Mucosa of stomach (tissue), 1 donor: ENCODE results near the gene GNAI3.

Source experiments
- H3K27me3 ChIP-seq: one replicate; pipeline ENCODE4 v1.7.0; 2013; ENCODE audit warnings: mild to moderate bottlenecking, low read length; ENCODE audit not compliant: control insufficient read depth, insufficient read depth
- H3K36me3 ChIP-seq: one replicate; pipeline ENCODE4 v1.7.0; 2013; ENCODE audit warnings: low read length; ENCODE audit not compliant: control insufficient read depth, insufficient read depth
- H3K4me1 ChIP-seq: one replicate; pipeline ENCODE4 v1.7.0; 2013; ENCODE audit warnings: mild to moderate bottlenecking, low read length; ENCODE audit not compliant: control insufficient read depth, insufficient read depth
- H3K4me3 ChIP-seq: one replicate; pipeline ENCODE4 v1.7.0; 2013; ENCODE audit warnings: low read length
- H3K9ac ChIP-seq: one replicate; pipeline ENCODE4 v1.7.0; 2013; ENCODE audit warnings: mild to moderate bottlenecking, low read length, moderate library complexity
- H3K9me3 ChIP-seq: one replicate; pipeline ENCODE4 v1.7.0; 2013; ENCODE audit warnings: mild to moderate bottlenecking, low read length, moderate library complexity; ENCODE audit not compliant: control insufficient read depth
- donor health status: Pancreatic carcinoma.

Gene GNAI3

DNA sequence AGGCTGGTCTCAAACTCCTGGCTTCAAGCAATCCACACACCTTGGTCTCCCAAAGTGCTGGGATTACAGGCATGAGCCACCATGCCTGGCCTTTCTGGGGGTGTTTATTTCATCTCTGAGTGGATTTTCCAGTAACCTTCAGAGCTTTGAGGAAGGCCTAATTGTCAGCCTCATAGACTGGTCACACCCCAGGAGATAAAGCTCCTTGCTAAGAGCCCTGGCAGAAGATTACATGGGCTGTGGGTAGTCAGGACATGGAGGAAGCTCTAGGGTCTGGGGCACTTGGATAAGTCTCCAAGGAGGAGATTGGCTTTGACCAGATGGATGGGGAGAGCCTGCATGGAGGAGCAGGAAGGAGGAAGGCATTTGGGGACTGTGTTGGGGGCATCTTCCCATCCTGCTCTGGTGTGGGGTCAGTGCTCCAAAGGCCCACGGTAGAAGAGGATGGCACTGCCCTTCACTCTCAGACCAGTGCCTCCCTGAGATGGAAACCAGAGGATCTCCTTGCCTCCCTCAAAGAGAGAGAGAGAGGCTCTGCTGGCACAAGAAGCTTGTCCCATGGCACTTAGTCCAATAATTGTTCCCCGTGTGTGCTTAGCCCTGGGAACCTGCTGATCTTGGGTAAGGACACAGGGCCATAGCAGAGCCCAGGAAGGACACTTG lies 92.8 kb downstream of the GNAI3 start:
- H3K27me3 ChIP-seq: no peaks in the 10 kb centered on the region
- H3K9ac ChIP-seq: no peak overlapping the region
- no peaks in the 10 kb centered on the region for H3K9me3 ChIP-seq
- H3K4me3 ChIP-seq: no peak overlapping the region
- peaks cover 39% of the 10 kb centered on the region for H3K4me1 ChIP-seq
- H3K36me3 ChIP-seq: no peaks in the 10 kb centered on the region

DNA sequence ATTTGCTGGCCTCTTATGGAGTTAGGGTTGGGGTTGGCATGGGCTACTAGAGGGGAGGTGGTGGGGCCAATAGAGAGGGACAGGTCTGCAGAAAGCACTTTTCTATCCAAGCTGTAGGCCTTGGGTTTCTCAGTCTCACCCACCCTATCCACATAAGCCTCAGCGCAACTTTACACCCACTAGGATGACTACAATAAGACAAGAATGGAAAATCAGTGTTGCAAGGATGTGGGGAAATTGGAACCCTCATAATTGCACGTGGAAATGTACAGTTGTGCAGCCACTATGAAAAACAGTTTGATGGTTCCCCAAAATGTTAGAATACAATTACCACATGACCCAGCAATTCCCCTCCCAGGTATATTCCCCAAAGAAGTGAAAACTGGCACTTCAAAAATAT lies 93.4 kb downstream of the GNAI3 start:
- Histone ChIP-seq H3K9ac (no peak overlapping the region), H3K36me3 (no peaks in the 10 kb centered on the region), H3K27me3 (no peaks in the 10 kb centered on the region), H3K9me3 (no peaks in the 10 kb centered on the region), H3K4me3 (no peak overlapping the region), H3K4me1 (peaks cover 33% of the 10 kb centered on the region)

DNA sequence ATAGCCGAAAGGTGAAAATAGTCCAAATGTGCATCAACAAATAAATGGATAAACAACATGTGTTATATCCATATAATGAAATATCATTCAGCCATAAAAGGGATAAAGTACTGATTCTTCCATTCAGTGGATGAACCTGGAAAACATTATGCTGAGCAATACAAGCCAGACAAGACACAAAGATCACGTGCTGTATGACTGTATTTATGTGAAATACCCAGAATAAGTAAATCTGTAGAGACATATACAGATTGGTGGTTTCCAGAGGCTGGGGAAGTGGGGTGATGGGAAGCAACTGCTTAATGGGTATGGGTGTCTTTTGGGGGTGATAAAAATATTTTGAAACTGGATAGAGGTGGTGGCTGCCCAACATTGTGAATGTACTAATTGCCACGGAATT lies 94.2 kb downstream of the GNAI3 start:
- H3K27me3 ChIP-seq: no peaks in the 10 kb centered on the region
- H3K9ac ChIP-seq: no peak overlapping the region
- H3K9me3 ChIP-seq: no peaks in the 10 kb centered on the region
- H3K36me3 ChIP-seq: no peaks in the 10 kb centered on the region
- H3K4me1 ChIP-seq: peaks cover 31% of the 10 kb centered on the region
- no peak overlapping the region for H3K4me3 ChIP-seq

DNA sequence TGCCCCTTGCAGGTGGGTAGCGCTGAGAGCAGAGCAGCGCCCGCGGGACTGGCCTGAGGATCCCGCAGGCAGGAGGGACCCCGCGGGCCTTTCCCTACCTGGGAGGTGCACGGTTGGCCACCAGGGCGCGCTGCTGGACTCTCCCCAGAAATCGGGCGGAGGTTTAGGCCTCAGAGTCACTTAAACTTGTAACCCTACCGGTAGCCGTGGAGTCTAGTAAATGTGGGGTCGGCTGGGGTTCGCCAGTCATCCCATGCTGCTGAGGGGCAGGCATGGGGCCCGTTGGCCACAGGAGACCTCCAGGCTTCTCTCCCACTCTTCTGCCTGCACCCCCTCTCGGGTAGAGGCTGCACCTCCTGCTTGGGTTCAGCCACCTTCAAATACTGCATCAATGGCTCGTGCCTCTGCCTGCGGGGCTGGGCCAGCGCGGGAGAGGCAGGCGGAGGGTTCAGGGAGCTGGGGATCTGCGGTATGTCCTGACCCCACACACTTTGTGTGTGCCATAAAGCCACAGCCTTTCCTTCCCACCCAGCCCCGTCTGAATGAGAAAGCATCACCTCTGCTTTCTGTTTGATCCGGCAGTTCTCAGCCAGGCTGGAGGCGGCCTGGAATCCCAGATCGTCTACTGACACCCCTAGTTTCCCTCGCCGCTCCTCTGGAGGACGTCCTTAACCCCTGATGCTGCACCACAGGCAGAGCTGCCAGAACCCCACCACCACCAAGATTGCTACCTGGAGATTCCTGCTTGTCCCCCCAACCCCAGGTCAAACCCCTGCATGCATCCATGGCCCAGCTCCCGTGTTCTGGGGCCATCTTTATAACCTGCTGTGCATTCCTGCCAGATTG lies 95.2 kb downstream of the GNAI3 start:
- Histone ChIP-seq H3K9ac (peak overlapping the region; percentile 16), H3K36me3 (no peaks in the 10 kb centered on the region), H3K9me3 (no peaks in the 10 kb centered on the region), H3K4me1 (peaks cover 31% of the 10 kb centered on the region), H3K27me3 (no peaks in the 10 kb centered on the region), H3K4me3 (no peak overlapping the region)

DNA sequence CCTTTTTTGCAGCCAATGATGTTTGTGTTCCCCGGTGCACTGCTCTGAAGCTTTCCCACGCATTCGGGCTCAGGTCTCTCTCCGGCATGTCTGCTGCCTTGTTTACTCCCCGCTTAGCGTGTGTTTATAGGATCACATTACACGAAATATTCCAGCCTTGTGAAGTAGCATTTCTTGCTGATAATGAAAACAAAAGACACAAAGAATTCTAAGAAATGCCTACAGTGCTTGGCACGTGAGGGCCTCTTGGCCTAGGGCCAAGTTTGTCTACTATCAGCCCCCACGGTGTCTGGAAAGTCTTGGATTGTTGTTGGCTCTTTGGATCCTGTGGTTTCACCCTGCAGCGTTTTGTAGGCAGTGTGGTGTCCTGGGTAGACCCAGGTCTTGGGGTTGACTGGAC lies 96.3 kb downstream of the GNAI3 start:
- Histone ChIP-seq H3K9me3 (no peaks in the 10 kb centered on the region), H3K4me1 (peaks cover 21% of the 10 kb centered on the region), H3K27me3 (no peaks in the 10 kb centered on the region), H3K36me3 (no peaks in the 10 kb centered on the region), H3K9ac (no peak overlapping the region), H3K4me3 (no peak overlapping the region)

DNA sequence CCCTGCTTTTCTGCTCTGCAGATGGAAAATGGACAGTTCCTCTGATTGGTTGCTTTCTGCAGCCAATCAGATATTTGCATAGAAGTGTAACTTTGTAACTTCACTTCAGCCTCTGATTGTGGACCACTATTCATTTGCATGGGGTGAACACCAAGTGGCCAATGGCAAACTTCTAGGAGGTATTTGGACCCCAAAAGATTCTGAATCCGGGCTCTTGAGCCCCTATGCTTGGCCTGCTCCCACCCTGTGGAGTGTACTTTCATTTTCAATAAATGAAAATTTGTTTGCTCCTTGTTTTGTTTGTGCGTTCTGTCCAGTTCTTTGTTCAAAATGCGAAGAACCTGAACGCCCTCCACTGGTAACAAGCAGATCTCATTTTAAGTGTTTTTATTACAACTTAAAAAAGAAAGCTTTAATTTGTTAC lies 101.1 kb downstream of the GNAI3 start:
- Histone ChIP-seq H3K9me3 (no peaks in the 10 kb centered on the region), H3K9ac (no peak overlapping the region), H3K4me3 (no peak overlapping the region), H3K4me1 (peaks cover 3% of the 10 kb centered on the region), H3K27me3 (no peaks in the 10 kb centered on the region), H3K36me3 (no peaks in the 10 kb centered on the region)

DNA sequence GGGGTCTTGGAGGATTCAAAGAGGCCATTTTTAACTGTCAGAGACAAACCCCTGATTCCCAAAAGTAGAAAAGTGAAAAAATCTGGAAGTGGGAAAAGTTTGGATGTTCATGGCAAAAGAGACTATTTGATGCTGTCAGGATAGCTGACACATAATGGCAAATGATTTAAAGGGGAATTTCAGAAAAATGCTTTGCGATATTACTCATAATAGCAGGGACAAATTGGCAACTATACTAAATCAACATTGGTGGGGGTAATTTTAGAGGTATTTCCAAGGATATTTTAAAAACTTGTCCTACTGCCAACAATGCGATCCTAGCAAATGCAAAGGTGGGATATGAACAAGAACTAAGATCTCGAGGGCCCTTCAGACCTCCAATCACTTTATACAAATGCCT lies 102.2 kb downstream of the GNAI3 start:
- H3K4me1 ChIP-seq: peaks cover 7% of the 10 kb centered on the region
- H3K9me3 ChIP-seq: no peaks in the 10 kb centered on the region
- H3K9ac ChIP-seq: no peak overlapping the region
- H3K27me3 ChIP-seq: no peaks in the 10 kb centered on the region
- H3K36me3 ChIP-seq: no peaks in the 10 kb centered on the region
- H3K4me3 ChIP-seq: no peak overlapping the region

DNA sequence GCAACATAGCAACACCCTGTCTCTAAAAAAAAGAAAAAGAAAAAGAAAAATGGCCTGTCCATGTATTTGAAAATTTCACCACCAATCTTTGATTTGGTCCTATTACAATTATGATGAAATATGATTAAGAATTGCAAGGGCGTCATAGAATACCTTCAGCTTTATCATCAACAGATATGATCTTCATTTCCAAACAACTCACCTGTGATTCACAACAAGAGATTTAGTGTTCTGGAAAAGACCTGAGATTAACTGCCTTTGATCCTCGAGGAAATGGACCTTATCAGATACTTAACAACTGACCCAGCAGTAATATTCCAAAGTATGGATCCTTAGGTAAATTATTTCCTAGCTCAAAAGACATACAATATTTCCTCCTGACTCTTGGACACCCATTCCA lies 104.0 kb downstream of the GNAI3 start:
- no peak overlapping the region for H3K9ac ChIP-seq
- H3K4me3 ChIP-seq: no peak overlapping the region
- H3K27me3 ChIP-seq: no peaks in the 10 kb centered on the region
- no peaks in the 10 kb centered on the region for H3K36me3 ChIP-seq
- H3K9me3 ChIP-seq: no peaks in the 10 kb centered on the region
- peaks cover 7% of the 10 kb centered on the region for H3K4me1 ChIP-seq

DNA sequence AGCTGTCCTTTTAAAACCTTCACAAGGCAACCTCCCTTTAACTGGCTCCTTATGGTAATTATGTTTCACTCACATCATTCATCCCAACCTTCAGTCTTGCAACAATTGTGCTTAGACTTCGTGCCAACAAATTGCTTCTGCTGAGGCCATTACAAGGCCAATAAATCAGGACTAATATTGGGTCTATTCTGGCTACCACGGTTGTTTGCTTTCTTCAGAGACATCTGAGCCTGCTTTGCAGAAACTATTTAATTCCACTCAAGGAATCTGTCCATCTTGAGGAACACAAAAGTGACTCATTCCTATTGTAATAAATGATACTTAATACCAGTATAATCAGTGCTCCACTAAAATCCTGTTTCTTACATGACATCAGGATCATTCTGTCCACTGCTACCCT lies 104.9 kb downstream of the GNAI3 start:
- H3K9ac ChIP-seq: no peak overlapping the region
- no peak overlapping the region for H3K4me3 ChIP-seq
- H3K4me1 ChIP-seq: peaks cover 7% of the 10 kb centered on the region
- no peaks in the 10 kb centered on the region for H3K27me3 ChIP-seq
- H3K36me3 ChIP-seq: no peaks in the 10 kb centered on the region
- H3K9me3 ChIP-seq: no peaks in the 10 kb centered on the region

DNA sequence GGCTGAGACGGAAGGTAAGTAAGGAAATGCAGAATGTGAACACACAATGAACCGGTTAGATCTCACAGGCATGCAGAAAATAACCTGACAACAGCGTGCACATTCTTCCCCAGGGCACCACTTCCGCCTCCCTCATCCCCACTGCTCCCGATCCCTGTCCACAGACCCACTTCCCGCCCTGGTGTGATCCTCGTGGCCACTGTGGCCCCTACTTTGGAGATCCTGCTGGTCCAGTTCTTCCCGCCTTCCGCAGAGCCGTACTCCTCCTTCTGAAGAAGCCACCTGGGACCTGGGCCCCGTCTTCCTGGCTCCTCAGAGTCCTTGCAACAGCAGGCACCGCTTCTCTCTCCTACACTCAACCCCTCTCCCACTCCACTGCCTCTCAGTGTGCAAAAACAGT lies 106.1 kb downstream of the GNAI3 start:
- H3K36me3 ChIP-seq: no peaks in the 10 kb centered on the region
- H3K4me3 ChIP-seq: no peak overlapping the region
- H3K9me3 ChIP-seq: no peaks in the 10 kb centered on the region
- no peaks in the 10 kb centered on the region for H3K27me3 ChIP-seq
- H3K9ac ChIP-seq: no peak overlapping the region
- peaks cover 7% of the 10 kb centered on the region for H3K4me1 ChIP-seq

DNA sequence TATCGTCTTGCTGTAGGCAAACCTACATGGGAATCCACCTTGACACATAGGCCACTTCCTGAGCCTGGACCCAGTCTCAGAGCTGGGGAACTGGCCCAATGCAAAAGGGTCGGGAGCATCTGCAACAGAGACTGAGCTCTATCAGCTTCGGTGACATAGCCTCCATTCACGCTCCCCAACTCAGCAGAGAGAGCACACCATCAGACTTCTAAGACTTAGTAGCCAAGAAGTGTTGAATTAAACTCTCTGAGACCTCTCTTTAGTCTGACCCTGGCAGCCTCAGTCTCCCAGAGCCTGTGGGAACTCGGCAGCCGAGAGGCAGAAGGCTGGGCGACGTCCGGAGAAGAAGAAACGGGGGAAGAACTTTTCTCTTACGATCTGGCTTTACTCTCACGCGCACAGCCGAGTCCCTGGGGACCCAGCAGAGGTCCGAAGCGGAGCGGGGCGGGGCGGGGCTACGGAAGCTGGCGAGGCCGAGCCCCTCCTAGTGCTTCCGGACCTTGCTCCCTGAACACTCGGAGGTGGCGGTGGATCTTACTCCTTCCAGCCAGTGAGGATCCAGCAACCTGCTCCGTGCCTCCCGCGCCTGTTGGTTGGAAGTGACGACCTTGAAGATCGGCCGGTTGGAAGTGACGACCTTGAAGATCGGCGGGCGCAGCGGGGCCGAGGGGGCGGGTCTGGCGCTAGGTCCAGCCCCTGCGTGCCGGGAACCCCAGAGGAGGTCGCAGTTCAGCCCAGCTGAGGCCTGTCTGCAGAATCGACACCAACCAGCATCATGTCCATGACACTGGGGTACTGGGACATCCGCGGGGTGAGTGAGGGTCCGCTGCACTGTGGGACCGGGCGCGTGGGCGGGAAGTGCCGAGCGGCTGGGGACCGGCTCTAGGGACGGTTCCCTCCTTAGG lies 107.5 kb downstream of the GNAI3 start, which contains the start of gene GSTM4:
Gene GSTM4, plus strand, starts transcription at position 485 of the 905 bp plus-strand sequence. Its CDS starts 291 bp downstream, at position 776.
- no peaks in the 10 kb centered on the region for H3K9me3 ChIP-seq
- no peaks in the 10 kb centered on the region for H3K27me3 ChIP-seq
- peak within 1 kb of the TSS; percentile 95 for H3K4me3 ChIP-seq
- peak within 1 kb of the TSS; percentile 67 for H3K9ac ChIP-seq
- no peaks in the 10 kb centered on the region for H3K36me3 ChIP-seq
- peaks cover 7% of the 10 kb centered on the region for H3K4me1 ChIP-seq

DNA sequence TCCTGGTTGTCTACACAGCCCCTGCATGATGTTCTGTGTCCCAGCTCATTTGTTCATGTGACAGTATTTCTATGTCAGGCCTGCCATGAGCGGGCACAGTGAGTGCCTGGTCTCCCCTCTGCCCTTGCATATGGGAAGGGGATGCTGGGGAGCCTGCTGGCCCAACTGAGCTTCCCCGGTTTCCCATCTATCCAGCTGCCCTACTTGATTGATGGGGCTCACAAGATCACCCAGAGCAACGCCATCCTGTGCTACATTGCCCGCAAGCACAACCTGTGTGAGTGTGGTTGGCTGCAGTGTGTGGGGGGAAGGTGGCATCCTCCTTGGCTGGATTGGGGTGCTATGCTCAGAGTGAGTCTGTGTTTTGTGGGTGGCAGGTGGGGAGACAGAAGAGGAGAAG lies 109.0 kb downstream of the GNAI3 start:
- H3K4me1 ChIP-seq: peaks cover 7% of the 10 kb centered on the region
- H3K4me3 ChIP-seq: no peak overlapping the region
- no peaks in the 10 kb centered on the region for H3K27me3 ChIP-seq
- H3K36me3 ChIP-seq: no peaks in the 10 kb centered on the region
- no peak overlapping the region for H3K9ac ChIP-seq
- H3K9me3 ChIP-seq: no peaks in the 10 kb centered on the region
